Ascending aorta (tissue), 2 donors: ENCODE results near the gene SIPA1. TPM values are rescaled to one million over a fixed set of nuclear protein-coding genes. Genes with fewer than 3 reads are reported as not detected.
A peak's percentile ranks its signal among the peaks of the same experiment; 100 is the strongest.

Experiments used
- DNase-seq, 2 donors: peaks; one replicate each; pipeline ENCODE4 v3.0.0-alpha.2; 2019; ENCODE audit warnings: low spot score in 2 of 2
- H3K27ac ChIP-seq, 2 donors: fragments of 200-600 bp; sonication (generic); one replicate each; pipeline ENCODE4 v1.5.1; 2016 to 2017; ENCODE audit warnings: mild to moderate bottlenecking in 1 of 2
- H3K27me3 ChIP-seq: fragments of 200-600 bp; sonication (generic); one replicate; pipeline ENCODE4 v1.5.1; 2017
- H3K36me3 ChIP-seq, 2 donors: fragments of 200-600 bp; sonication (generic); one replicate each; pipeline ENCODE4 v1.5.1; 2016
- H3K4me1 ChIP-seq, 2 donors: fragments of 200-600 bp; sonication (generic); one replicate each; pipeline ENCODE4 v1.5.1; 2016 to 2017; ENCODE audit warnings: mild to moderate bottlenecking in 1 of 2
- H3K4me3 ChIP-seq, 2 donors: fragments of 200-600 bp; sonication (generic); one replicate each; pipeline ENCODE4 v1.5.1; 2016 to 2017; ENCODE audit warnings: mild to moderate bottlenecking in 1 of 2
- H3K9me3 ChIP-seq, 2 donors: fragments of 200-600 bp; sonication (generic); one replicate each; pipeline ENCODE4 v1.5.1; 2016
- CTCF ChIP-seq, 3 experiments: fragments of 200-600 bp in 2 of 3; fragments of 450-650 bp in 1 of 3; sonication (generic) in 2 of 3; IDR thresholded peaks; one replicate each; pipeline ENCODE4 v1.5.1; 2016 to 2019; ENCODE audit warnings: antibody characterized with exemption in 3 of 3, mild to moderate bottlenecking in 1 of 3, moderate library complexity in 1 of 3
- intact Hi-C: fragments of 100-400 bp; cut with DNase I; formaldehyde crosslinking; loops from one replicate; pipeline ENCODE4 v1.15.1; 2023
- total RNA-seq: library from RNA; depleted of rRNA; stranded (reverse); fragments of >200 nt; gene quantifications from one replicate; pipeline ENCODE4 v1.1.0, GENCODE V29; 2016

Gene SIPA1
- total RNA-seq, 1 donor from 2014 or later = 145 TPM

GRCh38 chr11:65640483-65641296 is 2.8 kb downstream of the SIPA1 start:
- no peaks in the 10 kb centered on the region for H3K27me3 ChIP-seq
- peak overlapping the region; percentile 35 to 68 for H3K27ac ChIP-seq
- peaks cover 2 to 10% of the 10 kb centered on the region in 2 donors for H3K4me1 ChIP-seq
- no peak for TF ChIP-seq CTCF (IDR thresholded peaks at IDR 0.05)
- H3K4me3 ChIP-seq = peak overlapping the region in 1 of 2 donors; percentile 46
- H3K36me3 ChIP-seq = peaks cover 11 to 28% of the 10 kb centered on the region in 2 donors
- intact Hi-C loops = no loop called here
- DNase-seq = peak in 1 of 2 donors; percentile 80
- no peaks in the 10 kb centered on the region for H3K9me3 ChIP-seq

GRCh38 chr11:65641297-65642013 is 3.6 kb downstream of the SIPA1 start:
- H3K36me3 ChIP-seq = peaks cover 3 to 28% of the 10 kb centered on the region in 2 donors
- intact Hi-C loops = no loop called here
- peak overlapping the region in 1 of 2 donors; percentile 46 for H3K4me3 ChIP-seq
- peaks cover 2 to 10% of the 10 kb centered on the region in 2 donors for H3K4me1 ChIP-seq
- DNase-seq = no peak
- peak overlapping the region in 1 of 2 donors; percentile 68 for H3K27ac ChIP-seq
- H3K9me3 ChIP-seq = no peaks in the 10 kb centered on the region
- TF ChIP-seq CTCF (IDR thresholded peaks at IDR 0.05) = no peak
- H3K27me3 ChIP-seq = no peaks in the 10 kb centered on the region

- no peak for DNase-seq
- Histone ChIP-seq H3K4me1 (peaks cover 2 to 8% of the 10 kb centered on the region in 2 donors), H3K27ac (peak overlapping the region in 1 of 2 donors; percentile 12), H3K4me3 (no peak overlapping the region), H3K27me3 (no peaks in the 10 kb centered on the region), H3K9me3 (no peaks in the 10 kb centered on the region), H3K36me3 (peaks cover 0 to 23% of the 10 kb centered on the region in 2 donors)
- no peak for TF ChIP-seq CTCF (IDR thresholded peaks at IDR 0.05)
- intact Hi-C loops = no loop called here
Observed at GRCh38 chr11:65642014-65642671, 4.2 kb downstream of the SIPA1 start.

GRCh38 chr11:65643971-65644370 is 6.1 kb downstream of the SIPA1 start:
- no peak overlapping the region for H3K27ac ChIP-seq
- no peak for DNase-seq
- intact Hi-C loops = no loop called here
- no peak for TF ChIP-seq CTCF (IDR thresholded peaks at IDR 0.05)
- H3K36me3 ChIP-seq = peaks cover under 1 to 24% of the 10 kb centered on the region in 2 donors
- no peak overlapping the region for H3K4me3 ChIP-seq
- H3K4me1 ChIP-seq = peaks cover 0 to 2% of the 10 kb centered on the region in 2 donors
- no peaks in the 10 kb centered on the region for H3K9me3 ChIP-seq
- no peaks in the 10 kb centered on the region for H3K27me3 ChIP-seq

GRCh38 chr11:65644837-65645236 is 6.9 kb downstream of the SIPA1 start:
- Histone ChIP-seq H3K27ac (no peak overlapping the region), H3K4me3 (no peak overlapping the region), H3K27me3 (no peaks in the 10 kb centered on the region), H3K4me1 (no peaks in the 10 kb centered on the region), H3K36me3 (peaks cover 8 to 33% of the 10 kb centered on the region in 2 donors), H3K9me3 (no peaks in the 10 kb centered on the region)
- intact Hi-C loops = no loop called here
- no peak for TF ChIP-seq CTCF (IDR thresholded peaks at IDR 0.05)
- no peak for DNase-seq
